Muscle of leg (tissue), 11 donors: Measurements from ENCODE around the gene CNOT4. TPM values are rescaled to one million over a fixed set of nuclear protein-coding genes. Genes with fewer than 3 reads are reported as not detected.
A peak's percentile ranks its signal among the peaks of the same experiment; 100 is the strongest.

ENCODE experiments used
- DNase-seq: peaks from one replicate; pipeline ENCODE4 v3.0.0; 2013
- H3K27ac ChIP-seq: one replicate; pipeline ENCODE4 v1.5.1; 2013; ENCODE audit warnings: mild to moderate bottlenecking, low read length, control low read depth
- H3K27me3 ChIP-seq: one replicate; pipeline ENCODE4 v1.6.1; 2013; ENCODE audit warnings: low read length; ENCODE audit not compliant: control insufficient read depth, insufficient read depth
- H3K36me3 ChIP-seq: one replicate; pipeline ENCODE4 v1.6.1; 2013; ENCODE audit warnings: low read length; ENCODE audit not compliant: control insufficient read depth, insufficient read depth
- H3K4me1 ChIP-seq: one replicate; pipeline ENCODE4 v1.6.1; 2013; ENCODE audit warnings: low read length; ENCODE audit not compliant: control insufficient read depth, insufficient read depth
- H3K4me3 ChIP-seq: one replicate; pipeline ENCODE4 v1.5.1; 2013; ENCODE audit warnings: low read length, control low read depth
- H3K9me3 ChIP-seq: replicated peaks from 2 replicates; pipeline ENCODE4 v1.6.1; 2013; ENCODE audit warnings: low read depth, low read length; ENCODE audit not compliant: control insufficient read depth
- WGBS: methylation state at CpG from one replicate; pipeline ENCODE4 v1.1.5; 2013; ENCODE audit warnings: missing lambda C conversion rate; ENCODE audit not compliant: insufficient coverage; 5-methylcytosine and 5-hydroxymethylcytosine counted together
- polyA plus RNA-seq, 8 donors: library from polyadenylated mRNA; unstranded; fragments of 120-200 nt; gene quantifications; one replicate each; pipeline versions ENCODE4 v1.2.1 to v1.2.3, GENCODE V29; 2013; ENCODE audit warnings: inconsistent platforms in 1 of 8, low replicate concordance in 1 of 8; ENCODE audit not compliant: insufficient read length in 8 of 8, insufficient read depth in 1 of 8
- total RNA-seq: library from RNA; stranded (reverse); fragments of 120-200 nt; gene quantifications from one replicate; pipeline ENCODE4 v1.2.4, GENCODE V29; 2013

The CNOT4 gene
- total and polyA plus RNA-seq, 9 donors, result 12.1 to 23.3 (median 20.9) TPM

DNA sequence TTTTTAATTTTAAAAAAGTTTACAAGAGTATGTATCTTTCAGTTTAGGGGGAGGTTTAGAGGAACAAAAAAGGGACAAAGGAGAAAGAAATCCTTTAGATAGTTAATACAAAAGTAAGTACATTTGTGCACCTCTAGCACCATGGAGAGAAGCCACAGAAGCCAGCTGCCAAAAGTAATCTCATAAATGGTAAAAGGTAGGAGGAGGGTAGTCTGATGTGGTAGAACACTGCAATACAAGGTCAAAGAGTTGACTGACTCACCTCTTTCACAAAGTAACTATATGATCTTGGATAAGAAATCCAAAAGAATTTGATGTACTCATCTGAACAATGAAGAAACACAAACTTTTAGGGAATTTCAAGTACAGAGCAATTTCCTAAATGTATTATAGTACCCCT lies 68.1 kb downstream of the CNOT4 start:
- Histone ChIP-seq H3K27ac (no peak overlapping the region), H3K4me1 (no peaks in the 10 kb centered on the region), H3K4me3 (no peak overlapping the region), H3K36me3 (peaks cover 4% of the 10 kb centered on the region), H3K9me3 (no peaks in the 10 kb centered on the region), H3K27me3 (no peaks in the 10 kb centered on the region)
- no peak for DNase-seq

DNA sequence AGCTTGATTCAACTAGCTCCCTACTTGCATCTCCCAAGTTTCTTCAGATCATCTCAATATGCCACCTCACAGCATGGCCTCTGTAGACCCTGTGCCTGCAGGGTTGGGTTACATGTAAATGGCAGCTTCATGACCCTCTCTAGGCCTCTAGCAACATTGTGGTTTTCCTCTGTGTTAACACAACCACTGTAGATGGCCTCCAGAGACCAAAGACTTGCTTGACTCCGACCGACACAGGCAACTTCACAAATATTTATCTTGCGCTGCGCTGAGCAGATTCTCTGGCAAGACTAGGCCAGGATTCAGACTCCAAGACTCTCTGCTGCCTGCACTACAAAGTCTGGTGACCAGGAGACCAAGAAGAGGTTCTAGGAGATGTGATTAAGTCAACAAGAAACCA lies 75.9 kb downstream of the CNOT4 start:
- no peak overlapping the region for H3K4me3 ChIP-seq
- peaks cover 8% of the 10 kb centered on the region for H3K36me3 ChIP-seq
- no peaks in the 10 kb centered on the region for H3K27me3 ChIP-seq
- no peak for DNase-seq
- 92% methylated on average over 3 of the region's 4 CpGs for WGBS
- peaks cover 4% of the 10 kb centered on the region for H3K9me3 ChIP-seq
- no peak overlapping the region for H3K27ac ChIP-seq
- H3K4me1 ChIP-seq, result no peaks in the 10 kb centered on the region

DNA sequence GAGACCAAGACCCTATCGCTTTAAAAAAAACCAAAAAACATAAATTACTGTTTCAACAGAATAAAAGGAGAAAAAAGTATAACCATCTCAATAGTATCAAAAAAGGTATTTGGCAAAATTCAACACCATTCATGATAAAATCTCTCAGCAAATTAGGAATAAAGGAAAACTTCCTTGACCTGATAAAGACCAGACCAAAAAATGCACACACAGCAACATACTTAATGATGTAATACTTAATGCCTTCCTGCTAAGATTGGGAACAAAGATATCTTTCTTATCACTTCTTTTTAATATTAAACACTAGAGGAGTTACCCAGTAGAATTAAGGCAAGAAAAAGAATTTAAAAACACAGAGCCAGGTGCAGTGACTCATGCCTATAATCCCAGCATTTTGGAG lies 79.3 kb downstream of the CNOT4 start:
- DNase-seq, result no peak
- WGBS, result no CpG with 5 or more reads among the region's 1 CpG
- H3K36me3 ChIP-seq, result peaks cover 5% of the 10 kb centered on the region
- H3K4me1 ChIP-seq, result no peaks in the 10 kb centered on the region
- H3K4me3 ChIP-seq, result no peak overlapping the region
- H3K27ac ChIP-seq, result no peak overlapping the region
- no peaks in the 10 kb centered on the region for H3K27me3 ChIP-seq
- H3K9me3 ChIP-seq, result peaks cover 2% of the 10 kb centered on the region

DNA sequence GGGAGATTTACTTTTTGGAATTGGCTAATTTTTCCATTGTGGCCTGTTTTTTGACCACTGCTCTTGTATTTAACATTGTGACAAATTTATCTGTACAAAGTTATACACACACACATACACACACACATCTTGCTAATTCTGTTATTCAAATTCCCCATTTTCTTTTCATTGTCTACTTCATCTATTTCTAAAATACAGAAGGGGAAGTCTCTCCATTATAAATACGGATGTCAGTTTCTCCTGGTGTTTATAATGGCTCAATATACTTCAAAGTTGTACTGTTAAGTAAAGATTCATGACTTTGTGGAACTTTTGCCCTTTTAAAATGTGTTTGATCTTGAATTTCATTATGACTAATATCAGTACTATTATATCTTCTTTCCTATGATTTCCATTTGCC lies 81.0 kb downstream of the CNOT4 start:
- Histone ChIP-seq H3K9me3 (no peaks in the 10 kb centered on the region), H3K27me3 (no peaks in the 10 kb centered on the region), H3K4me1 (no peaks in the 10 kb centered on the region), H3K4me3 (no peak overlapping the region), H3K27ac (no peak overlapping the region), H3K36me3 (peaks cover under 1% of the 10 kb centered on the region)
- no CpG with 5 or more reads among the region's 1 CpG for WGBS
- DNase-seq, result no peak

DNA sequence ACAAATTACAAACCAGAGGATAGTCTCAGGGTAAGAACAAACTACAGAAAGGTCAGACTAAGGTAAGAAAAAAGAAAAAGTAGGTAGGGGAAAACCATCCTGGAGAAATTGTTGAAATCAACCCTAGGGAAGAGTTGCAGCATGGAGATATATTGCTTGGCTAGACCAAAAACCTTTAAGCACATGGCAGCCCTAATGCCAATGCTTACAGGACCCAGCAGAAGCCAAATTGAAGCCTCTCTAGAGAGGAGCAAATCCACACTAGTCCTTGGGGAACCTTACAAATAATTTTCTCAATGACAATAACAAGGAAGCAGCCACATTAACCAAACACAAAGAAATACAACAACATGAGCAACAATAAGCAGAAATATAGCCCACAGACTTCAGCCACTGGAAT lies 81.9 kb downstream of the CNOT4 start:
- H3K4me3 ChIP-seq, result no peak overlapping the region
- no peaks in the 10 kb centered on the region for H3K4me1 ChIP-seq
- no peak for DNase-seq
- H3K27ac ChIP-seq, result no peak overlapping the region
- no peaks in the 10 kb centered on the region for H3K27me3 ChIP-seq
- H3K36me3 ChIP-seq, result no peaks in the 10 kb centered on the region
- H3K9me3 ChIP-seq, result no peaks in the 10 kb centered on the region

DNA sequence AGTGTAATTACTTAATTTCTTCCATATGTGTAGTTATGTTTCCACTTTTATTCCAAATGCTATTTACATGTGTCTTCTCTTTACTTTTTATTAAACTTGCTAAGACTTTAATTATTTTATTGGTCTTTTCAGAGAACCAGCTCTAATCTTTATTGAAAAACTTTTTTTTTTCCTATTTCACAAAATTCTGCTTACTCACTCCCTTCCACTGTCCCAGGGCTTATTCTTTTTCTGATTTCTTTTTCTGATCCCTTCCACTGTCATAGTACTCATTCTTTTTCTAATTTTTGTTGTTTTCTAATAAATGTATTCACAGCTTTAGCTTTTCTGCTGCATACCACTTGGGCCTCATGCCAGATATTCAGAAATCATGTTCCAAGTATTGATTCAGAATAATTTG lies 82.7 kb downstream of the CNOT4 start:
- no peaks in the 10 kb centered on the region for H3K27me3 ChIP-seq
- no peak overlapping the region for H3K27ac ChIP-seq
- no peak overlapping the region for H3K4me3 ChIP-seq

DNA sequence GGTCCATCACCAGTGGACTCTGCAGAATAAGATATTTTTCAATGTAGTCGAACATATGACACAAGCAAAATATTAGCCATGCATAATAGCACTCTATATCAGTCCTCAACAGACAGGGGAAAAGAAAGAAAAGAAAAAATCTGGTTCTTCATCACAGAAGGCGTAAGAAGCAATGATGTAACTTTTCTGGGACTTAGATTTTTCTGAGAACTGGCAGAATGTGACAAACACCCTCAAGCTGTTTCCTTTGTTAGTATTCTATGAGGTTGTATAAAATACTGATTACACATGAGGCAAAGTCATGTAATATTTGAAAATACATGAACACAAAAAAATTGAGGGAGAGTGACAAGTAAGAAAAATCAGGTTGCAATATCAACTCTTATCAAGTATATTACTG lies 84.9 kb downstream of the CNOT4 start:
- H3K9me3 ChIP-seq, result no peaks in the 10 kb centered on the region
- H3K36me3 ChIP-seq, result no peaks in the 10 kb centered on the region
- H3K4me3 ChIP-seq, result no peak overlapping the region
- no peak overlapping the region for H3K27ac ChIP-seq
- DNase-seq, result no peak
- no peaks in the 10 kb centered on the region for H3K4me1 ChIP-seq
- WGBS, result no CpG with 5 or more reads among the region's 2 CpGs
- no peaks in the 10 kb centered on the region for H3K27me3 ChIP-seq

More for the DNA sequence above, 82.7 kb downstream of the CNOT4 start:
- Histone ChIP-seq H3K4me1 (no peaks in the 10 kb centered on the region), H3K36me3 (no peaks in the 10 kb centered on the region), H3K9me3 (no peaks in the 10 kb centered on the region)
- DNase-seq, result no peak

DNA sequence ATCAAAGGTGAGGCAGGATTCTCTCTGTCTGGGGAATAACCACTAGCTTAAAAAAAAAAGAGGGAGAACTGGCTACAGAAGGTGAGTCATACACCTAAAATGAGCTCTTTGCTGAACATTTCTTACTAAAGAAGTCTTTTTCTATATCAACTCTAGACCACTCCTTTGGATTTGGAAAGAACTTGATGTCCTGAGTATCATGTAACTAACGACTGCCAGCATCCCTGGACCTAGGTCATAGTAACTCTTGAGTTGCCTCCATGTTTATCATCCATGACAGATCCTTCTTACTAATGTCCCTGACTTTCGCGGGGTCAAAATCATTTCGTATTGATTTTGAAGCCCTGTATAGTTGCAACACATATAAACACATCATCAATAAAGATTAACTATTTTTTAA lies 89.1 kb downstream of the CNOT4 start:
- Histone ChIP-seq H3K36me3 (peaks cover 8% of the 10 kb centered on the region), H3K4me3 (no peak overlapping the region), H3K4me1 (no peaks in the 10 kb centered on the region), H3K9me3 (no peaks in the 10 kb centered on the region), H3K27me3 (no peaks in the 10 kb centered on the region), H3K27ac (no peak overlapping the region)
- WGBS, result 20% methylated on average over 1 of the region's 4 CpGs
- no peak for DNase-seq

DNA sequence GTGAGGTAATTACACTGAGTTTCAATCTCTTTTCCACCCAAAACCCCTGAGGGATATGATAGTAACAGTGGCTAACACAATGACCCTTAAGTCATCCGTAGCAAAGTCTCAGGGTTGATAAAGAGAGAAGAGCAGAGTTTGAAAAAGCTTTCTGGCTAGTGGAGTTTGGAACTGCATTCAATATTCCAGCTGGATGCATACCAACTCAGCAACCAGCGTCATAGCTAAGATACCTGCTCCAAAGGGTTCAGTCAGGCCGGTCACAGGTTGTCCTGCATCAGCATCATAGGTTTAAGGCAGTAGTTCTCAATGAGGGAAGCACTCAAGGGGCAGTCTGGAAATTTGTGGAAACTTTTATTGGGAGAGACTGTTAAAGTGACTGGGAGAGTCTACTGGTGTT lies 93.5 kb downstream of the CNOT4 start:
- no peak for DNase-seq
- 92% methylated on average over 2 of the region's 3 CpGs for WGBS
- no peaks in the 10 kb centered on the region for H3K9me3 ChIP-seq

DNA sequence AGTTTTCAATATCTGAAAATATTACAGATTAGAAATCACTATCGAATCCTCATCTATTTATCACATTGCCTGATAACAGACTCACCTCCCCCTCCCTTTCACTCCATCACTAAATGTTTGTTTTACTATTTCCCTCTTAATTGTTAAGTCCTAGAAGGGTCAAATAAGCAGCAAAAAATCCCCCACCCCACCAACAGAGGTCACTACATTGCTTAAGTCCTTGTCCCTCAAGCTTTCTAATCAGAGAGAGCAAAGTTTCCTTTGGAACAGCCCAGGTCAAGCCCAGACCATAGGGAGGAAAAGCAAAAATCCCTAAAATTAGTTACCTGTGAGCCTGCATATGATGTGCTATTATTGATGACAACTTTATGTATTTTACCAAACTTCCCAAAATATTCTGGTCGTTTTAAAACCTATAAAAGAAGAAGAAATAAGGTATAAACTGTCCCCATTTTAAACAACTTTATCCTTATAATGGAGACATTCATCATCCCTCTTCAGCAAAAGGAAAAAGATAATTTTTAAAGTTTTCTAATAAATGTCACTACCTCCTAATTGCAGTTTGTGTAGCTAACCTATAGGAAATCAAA lies 95.0 kb downstream of the CNOT4 start:
- Histone ChIP-seq H3K27me3 (no peaks in the 10 kb centered on the region), H3K4me1 (no peaks in the 10 kb centered on the region), H3K9me3 (no peaks in the 10 kb centered on the region), H3K27ac (no peak overlapping the region), H3K36me3 (peaks cover 8% of the 10 kb centered on the region), H3K4me3 (no peak overlapping the region)
- WGBS, result no CpG with 5 or more reads among the region's 2 CpGs
- peak; percentile 24 for DNase-seq

More for the DNA sequence above, 93.5 kb downstream of the CNOT4 start:
- Histone ChIP-seq H3K36me3 (peaks cover 8% of the 10 kb centered on the region), H3K27ac (no peak overlapping the region), H3K4me3 (no peak overlapping the region), H3K27me3 (no peaks in the 10 kb centered on the region), H3K4me1 (no peaks in the 10 kb centered on the region)

DNA sequence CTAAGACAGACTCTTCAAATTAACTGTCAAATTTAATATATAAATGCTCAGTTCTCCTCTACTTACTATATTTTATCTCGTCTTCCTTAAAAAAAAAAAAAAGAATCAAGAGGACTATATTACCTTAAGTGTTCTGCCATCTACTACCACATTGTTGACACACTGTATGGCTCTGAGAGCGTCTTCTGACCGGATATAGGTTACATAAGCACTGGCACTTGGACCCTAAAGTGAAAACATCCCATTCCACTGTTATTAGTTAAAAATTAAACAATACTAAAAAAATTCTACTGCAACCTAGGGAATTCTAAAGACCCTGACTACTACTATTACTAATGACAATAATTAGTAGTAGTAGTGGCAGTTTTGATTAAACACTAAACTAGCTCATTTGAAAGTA lies 95.7 kb downstream of the CNOT4 start:
- no peak overlapping the region for H3K4me3 ChIP-seq
- no peaks in the 10 kb centered on the region for H3K4me1 ChIP-seq
- H3K27me3 ChIP-seq, result no peaks in the 10 kb centered on the region
- no peak overlapping the region for H3K27ac ChIP-seq
- H3K9me3 ChIP-seq, result no peaks in the 10 kb centered on the region
- H3K36me3 ChIP-seq, result peaks cover 8% of the 10 kb centered on the region
- 80% methylated on average over 1 of the region's 3 CpGs for WGBS
- no peak for DNase-seq
